Activated CD4-positive, alpha-beta T cell treated with anti-CD3 and anti-CD28 coated beads for 1 hour (primary cell): ENCODE measurements around the gene CASTOR1.
A peak's percentile ranks its signal among the peaks of the same experiment; 100 is the strongest.

Experiments
- DNase-seq: peaks from one replicate; pipeline ENCODE4 v3.0.0-alpha.2; 2020

CASTOR1 gene

DNA sequence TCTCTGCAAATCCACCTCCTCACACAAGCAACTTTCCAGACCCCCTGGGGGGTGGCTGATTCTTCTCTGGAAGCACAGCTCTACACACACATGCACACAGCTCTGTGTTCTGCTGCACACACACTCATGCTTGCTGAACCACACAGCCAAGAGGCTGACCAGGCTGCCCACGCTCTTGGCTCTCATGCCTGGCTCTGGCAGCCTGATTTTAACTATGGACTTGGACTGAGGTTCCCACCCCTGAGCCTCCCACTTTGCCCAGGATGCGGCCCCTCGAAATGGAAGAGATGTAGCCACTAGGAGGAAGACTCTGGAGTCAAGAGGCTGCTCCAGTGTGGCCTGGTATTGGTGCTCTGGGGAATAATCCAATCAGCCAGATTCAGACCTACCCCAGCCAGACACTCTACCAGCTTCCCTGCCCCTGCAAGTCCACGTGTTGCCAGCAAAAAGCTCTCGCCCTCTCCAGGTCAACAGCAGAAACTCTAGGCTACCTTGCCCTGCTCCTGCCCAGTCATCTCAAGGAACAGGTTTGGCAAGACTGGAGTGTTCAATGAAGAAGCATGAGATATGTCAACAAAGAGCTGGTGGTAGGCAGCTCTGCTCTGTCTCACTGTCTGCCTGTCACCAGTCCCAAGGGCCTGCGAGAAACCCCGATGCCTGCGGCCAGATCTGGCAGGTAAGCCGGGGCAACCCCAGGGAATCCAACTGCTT lies 8.8 kb upstream of the CASTOR1 start:
- DNase-seq, result no peak

- no peak for DNase-seq
Measured at GRCh38 chr22:30297276-30297990, 8.1 kb upstream of the CASTOR1 start.

DNA sequence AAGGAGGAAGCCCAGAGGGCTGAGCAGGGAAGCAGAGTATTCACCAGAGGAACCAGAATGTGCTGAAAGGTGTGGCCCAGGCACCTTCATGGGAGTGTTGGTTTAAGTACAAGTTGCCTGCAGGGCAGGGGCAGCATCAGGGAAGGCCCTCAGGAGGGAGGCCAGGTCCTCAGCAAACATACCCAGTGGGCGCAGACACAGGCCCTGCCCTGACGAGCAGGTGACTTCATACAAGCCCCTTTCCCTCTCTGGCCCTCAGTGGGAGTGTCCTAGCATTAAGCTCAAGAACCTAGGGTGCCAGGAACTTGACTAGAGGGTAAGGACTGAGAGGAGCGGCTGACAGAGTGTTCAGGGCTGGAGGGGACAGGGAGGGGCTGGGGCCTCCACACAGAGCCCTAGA lies 7.5 kb upstream of the CASTOR1 start:
- no peak for DNase-seq

DNA sequence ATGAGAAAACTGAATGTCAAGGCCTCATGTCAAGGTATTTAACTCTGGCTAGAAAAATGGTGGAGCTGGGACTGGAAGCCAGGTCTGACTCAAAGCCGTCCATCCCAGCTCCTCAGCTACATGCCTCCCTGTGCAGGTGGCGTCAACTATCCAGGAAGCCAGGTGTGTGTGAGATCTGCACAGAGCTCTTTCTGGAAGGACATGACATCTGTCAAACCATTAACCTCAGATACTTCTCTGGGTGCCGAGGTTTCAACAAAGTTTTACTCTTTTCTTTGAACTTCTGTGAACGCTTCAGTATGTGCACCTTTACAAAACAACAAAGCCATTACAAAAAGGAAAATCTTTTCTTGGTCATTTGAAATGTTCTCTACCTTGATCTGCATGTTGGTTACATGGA lies 7.0 kb upstream of the CASTOR1 start:
- no peak for DNase-seq

- no peak for DNase-seq
Measured at GRCh38 chr22:30295576-30295975, 6.3 kb upstream of the CASTOR1 start.

DNA sequence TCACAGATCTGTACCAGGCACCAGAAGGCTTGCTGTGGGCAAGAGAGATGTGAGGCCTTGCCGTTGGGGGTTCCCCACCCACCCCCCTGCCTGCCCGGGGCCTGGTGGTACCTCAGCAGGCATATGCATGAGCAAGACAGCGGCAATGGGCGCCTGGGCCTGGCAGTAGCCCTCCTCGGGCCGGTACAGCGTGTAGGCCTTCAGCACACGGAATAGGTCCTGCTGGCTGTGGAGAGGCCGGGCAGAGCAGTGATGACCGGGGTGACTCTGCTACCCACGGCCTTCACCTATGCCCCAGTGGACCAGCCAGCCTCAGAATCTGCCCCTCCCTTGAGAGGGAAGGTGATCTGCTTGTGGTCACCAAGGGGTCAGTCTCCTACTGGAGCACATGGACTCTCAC lies 5.5 kb upstream of the CASTOR1 start:
- no peak for DNase-seq

- DNase-seq, result no peak
Measured at GRCh38 chr22:30294066-30294465, 4.8 kb upstream of the CASTOR1 start.

- DNase-seq, result no peak
Measured at GRCh38 chr22:30293026-30293425, 3.7 kb upstream of the CASTOR1 start.

- no peak for DNase-seq
Measured at GRCh38 chr22:30292069-30292970, 3.0 kb upstream of the CASTOR1 start.

GRCh38 chr22:30291058-30291892 lies 2.0 kb upstream of the CASTOR1 start:
- DNase-seq, result no peak

- no peak for DNase-seq
Measured at GRCh38 chr22:30290342-30291057, 1.2 kb upstream of the CASTOR1 start.

DNA sequence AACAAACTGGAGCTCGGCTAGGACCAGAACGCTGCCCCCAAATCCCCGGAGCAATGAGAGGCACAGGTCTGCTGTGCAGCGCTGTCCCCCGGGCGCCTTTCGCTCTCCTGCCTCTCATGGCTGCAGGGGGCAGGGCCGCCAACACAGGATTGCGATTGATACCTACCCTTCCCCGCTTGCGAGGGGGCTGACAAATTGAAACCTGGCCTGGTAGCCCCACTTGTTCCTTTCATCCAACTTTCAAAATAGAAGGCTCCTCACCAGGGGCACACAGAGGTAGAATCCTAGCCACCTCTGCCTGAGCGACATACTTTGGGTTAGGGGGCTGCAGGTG lies 642 bp upstream of the CASTOR1 start:
- DNase-seq, result no peak

DNA sequence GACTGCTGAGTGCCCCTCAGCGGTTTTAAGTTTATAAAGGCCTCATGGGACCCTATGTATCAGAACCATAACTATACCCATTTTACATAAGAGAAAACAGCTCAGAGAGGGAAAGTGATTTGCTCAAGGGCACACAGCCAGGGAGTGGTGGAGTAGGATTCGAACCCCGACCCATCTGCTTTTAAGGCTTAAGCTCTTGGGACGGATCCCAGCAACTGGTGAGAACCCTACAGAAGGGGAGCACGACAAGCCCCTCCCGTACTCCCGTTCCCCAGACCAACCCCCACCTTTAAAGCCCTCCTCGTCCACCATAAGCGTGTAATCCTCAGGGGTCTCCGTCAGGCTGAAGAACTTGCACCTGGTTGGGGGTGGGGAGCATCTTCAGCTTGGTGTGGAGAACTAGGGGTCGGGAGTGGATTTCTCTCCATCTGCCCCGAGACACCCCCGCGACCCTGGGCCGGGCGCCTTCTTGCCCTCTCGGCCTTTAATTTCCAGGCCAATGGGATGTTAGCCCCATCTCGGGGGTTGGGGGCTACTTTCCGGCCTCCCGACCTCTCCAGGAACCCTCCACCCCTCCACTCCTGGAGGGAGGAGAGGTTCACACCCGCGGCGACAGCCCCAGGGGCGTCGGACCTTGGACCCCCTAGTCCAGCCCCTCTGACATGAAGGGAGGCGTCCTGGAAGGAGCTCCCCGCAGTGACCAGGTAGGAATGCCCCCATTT lies 725 bp downstream of the CASTOR1 start:
- no peak for DNase-seq

DNA sequence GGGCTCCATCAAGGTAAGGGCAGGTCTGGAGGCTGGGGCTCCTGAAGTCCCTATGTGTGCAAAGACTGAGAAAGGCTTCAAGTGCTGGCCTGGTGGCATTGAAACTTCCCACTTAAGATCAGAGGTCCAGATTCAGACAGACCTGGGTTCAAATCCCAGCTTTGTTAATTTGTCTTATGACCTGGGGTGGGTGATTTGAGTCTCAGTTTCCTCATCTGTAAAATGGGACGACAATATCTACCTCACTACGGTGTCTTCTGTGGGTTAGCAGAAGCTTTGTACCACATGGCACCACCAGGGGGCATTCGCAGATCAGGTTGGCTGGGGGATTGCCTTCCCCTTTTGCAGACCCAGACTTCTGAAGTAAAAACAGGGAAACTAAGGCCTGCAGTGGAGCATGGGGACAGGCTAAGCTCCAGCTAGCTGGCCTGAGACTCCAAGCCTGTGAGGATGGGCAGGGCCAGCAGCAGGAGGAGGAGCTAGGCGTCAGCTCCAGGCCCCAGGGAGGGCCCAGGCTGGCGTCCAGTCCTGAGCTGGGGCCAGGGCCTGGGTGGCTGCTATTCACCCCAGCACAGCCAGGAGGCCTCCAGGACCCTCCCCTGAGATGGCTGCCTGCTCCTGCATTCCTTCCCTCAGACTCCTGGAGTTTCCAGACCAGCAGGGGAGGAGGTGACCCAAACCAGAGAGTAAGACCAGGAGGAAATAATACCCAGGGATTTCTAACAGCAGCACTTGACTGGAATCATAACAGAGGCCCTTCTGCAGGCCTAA lies 1.5 kb downstream of the CASTOR1 start:
- peak; percentile 81 for DNase-seq

- DNase-seq, result peak; percentile 79
Measured at GRCh38 chr22:30286813-30287647, 2.3 kb downstream of the CASTOR1 start.

DNA sequence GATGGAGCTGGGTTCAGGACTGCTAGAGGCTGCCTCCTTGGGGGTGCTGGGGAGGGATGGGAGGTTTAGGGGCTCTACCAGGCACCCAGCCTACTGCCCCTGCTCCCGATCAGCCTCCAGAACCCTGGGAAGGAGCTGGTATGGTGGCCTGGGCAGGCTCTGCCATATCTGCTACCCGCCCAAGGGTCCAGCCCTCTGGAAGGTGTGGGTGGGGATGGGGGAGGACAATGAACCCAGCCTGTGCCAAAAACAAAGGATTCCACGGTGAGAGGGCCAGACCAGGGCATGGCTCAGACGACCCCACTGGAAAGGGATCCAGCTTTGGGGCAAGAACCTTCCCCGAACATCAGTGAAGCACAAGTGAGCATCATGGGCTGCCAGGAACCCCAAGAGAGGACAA lies 3.0 kb downstream of the CASTOR1 start:
- no peak for DNase-seq

GRCh38 chr22:30285846-30286200 lies 3.5 kb downstream of the CASTOR1 start:
- DNase-seq, result no peak

GRCh38 chr22:30285176-30285845 lies 4.0 kb downstream of the CASTOR1 start:
- DNase-seq, result no peak

DNA sequence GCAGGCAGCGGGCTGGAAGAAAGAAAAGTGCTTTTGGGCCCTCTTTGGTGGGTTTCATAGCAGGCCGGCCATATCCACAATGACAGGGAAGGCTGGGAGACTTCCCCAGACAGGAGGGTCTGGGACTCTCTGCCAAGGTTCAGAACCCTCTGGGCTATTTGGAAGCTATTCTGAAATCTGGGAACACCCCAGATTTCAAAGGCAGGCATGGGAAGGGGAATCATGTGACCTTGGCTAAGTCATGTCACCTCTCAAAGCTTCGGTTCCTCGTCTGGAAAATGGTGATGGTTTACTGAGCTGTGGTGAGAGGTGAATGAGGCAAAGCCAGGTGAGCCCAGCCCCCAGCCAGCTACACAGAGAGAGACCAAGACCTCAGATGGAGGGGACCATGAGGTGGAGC lies 4.6 kb downstream of the CASTOR1 start:
- no peak for DNase-seq
